HCT116 (cell line): ENCODE measurements around the gene CFAP47. TPM values are rescaled to one million over a fixed set of nuclear protein-coding genes. Genes with fewer than 3 reads are reported as not detected.

Source experiments
- ATAC-seq: fragments of 200-7000 bp; cut with Tn5 transposase; 2 replicates; pipeline ENCODE4 v1.9.1; 2020; ENCODE audit warnings: mild to moderate bottlenecking, moderate library complexity
- BruUV-seq: library from RNA; stranded (reverse); fragments of 400-500 nt; replicated peaks from 2 replicates; lab custom pipeline; 2021; lab: Mats Ljungman, UMichigan
- CTCF ChIA-PET: fragments of 300-600 bp; sonication (Branson Sonifier 250); formaldehyde crosslinking; loops from one replicate; lab custom pipeline; 2021; ENCODE audit warnings: antibody characterized with exemption; lab: Charles Lee
- POLR2A ChIA-PET: fragments of 300-600, 350-600 bp; sonication (Branson Sonifier 250); formaldehyde crosslinking; loops from one replicate; lab custom pipeline; 2021; ENCODE audit warnings: antibody characterized with exemption; lab: Charles Lee
- RAD21 ChIA-PET, 2 experiments: fragments of 300-600 bp; sonication (Branson Sonifier 250); formaldehyde crosslinking; loops; one replicate each; lab custom pipeline; 2023; ENCODE audit warnings: low total read pairs in 2 of 2; ENCODE audit not compliant: uncharacterized antibody in 2 of 2, unreplicated experiment in 2 of 2, low non-redundant PET in 1 of 2; lab: Charles Lee
- DNase-seq: peaks from one replicate; pipeline ENCODE4 v3.0.0-alpha.2; 2010; ENCODE audit warnings: low read depth, low spot score
- H2AFZ ChIP-seq: fragments of 200-600 bp; shearing (Covaris generic), sonication (generic); 2 replicates; pipeline ENCODE4 v1.6.1; 2017; ENCODE audit warnings: low read depth, mixed run types, mixed read lengths, antibody characterized with exemption, low read length; ENCODE audit not compliant: poor library complexity, severe bottlenecking
- H3K27ac ChIP-seq: 2 replicates; pipeline ENCODE4 v1.5.1; 2012; ENCODE audit warnings: low read depth, low read length
- H3K27me3 ChIP-seq: fragments of 200-600 bp; sonication (generic); 2 replicates; pipeline ENCODE4 v1.6.1; 2016; ENCODE audit warnings: mixed run types, low read length, mixed read lengths; ENCODE audit not compliant: insufficient read depth
- H3K36me3 ChIP-seq, 2 experiments: fragments of 200-500 bp in 1 of 2; fragments of 200-600 bp in 1 of 2; sonication (Bioruptor generic) in 1 of 2; sonication (generic) in 1 of 2; 2 replicates each; pipeline versions ENCODE4 v1.5.1 to v1.6.1; 2014 to 2016; ENCODE audit warnings: low read length in 2 of 2, inconsistent platforms in 1 of 2, mixed read lengths in 1 of 2, mixed run types in 1 of 2; ENCODE audit not compliant: insufficient read depth in 2 of 2, control insufficient read depth in 1 of 2
- H3K4me1 ChIP-seq, 2 experiments: fragments of 200-600 bp in 1 of 2; sonication (generic) in 1 of 2; 2 replicates each; pipeline versions ENCODE4 v1.5.1 to v1.6.1; 2012 to 2017; ENCODE audit warnings: low read length in 2 of 2, inconsistent platforms in 1 of 2, mild to moderate bottlenecking in 1 of 2, mixed read lengths in 1 of 2, mixed run types in 1 of 2, moderate library complexity in 1 of 2; ENCODE audit not compliant: insufficient read depth in 2 of 2, control insufficient read depth in 1 of 2
- H3K4me2 ChIP-seq: fragments of 200-600 bp; sonication (generic); 2 replicates; pipeline ENCODE4 v1.6.1; 2017; ENCODE audit warnings: mixed run types, low read length, mixed read lengths
- H3K4me3 ChIP-seq, 2 experiments: fragments of 200-600 bp in 1 of 2; sonication (generic) in 1 of 2; replicated peaks in 1 of 2; 2 replicates each; pipeline ENCODE4 v1.5.1; 2011 to 2016; ENCODE audit warnings: low read length in 2 of 2, control low read depth in 1 of 2, low read depth in 1 of 2, mild to moderate bottlenecking in 1 of 2, mixed read lengths in 1 of 2, mixed run types in 1 of 2
- H3K79me2 ChIP-seq: fragments of 200-600 bp; sonication (generic); 2 replicates; pipeline ENCODE4 v1.6.1; 2017; ENCODE audit warnings: mild to moderate bottlenecking, mixed run types, low read length, moderate library complexity, mixed read lengths; ENCODE audit not compliant: insufficient read depth
- H3K9ac ChIP-seq: fragments of 200-600 bp; sonication (generic); 2 replicates; pipeline ENCODE4 v1.6.1; 2016; ENCODE audit warnings: low read length, mixed read lengths
- H3K9me2 ChIP-seq: fragments of 200-600 bp; sonication (generic), shearing (Covaris generic); 2 replicates; pipeline ENCODE4 v1.6.1; 2017; ENCODE audit warnings: mixed run types, mild to moderate bottlenecking, moderate library complexity; ENCODE audit not compliant: insufficient read depth
- H3K9me3 ChIP-seq, 2 experiments: fragments of 200-500 bp in 1 of 2; fragments of 200-600 bp in 1 of 2; sonication (Bioruptor generic) in 1 of 2; sonication (generic) in 1 of 2; 2 replicates each; pipeline ENCODE4 v1.6.1; 2014 to 2017; ENCODE audit warnings: low read length in 2 of 2, mixed read lengths in 2 of 2, inconsistent platforms in 1 of 2, low read depth in 1 of 2, mild to moderate bottlenecking in 1 of 2, mixed run types in 1 of 2, moderate library complexity in 1 of 2; ENCODE audit not compliant: control insufficient read depth in 1 of 2, insufficient read depth in 1 of 2
- H4K20me1 ChIP-seq: fragments of 200-600 bp; sonication (generic), shearing (Covaris generic); 2 replicates; pipeline ENCODE4 v1.6.1; 2017; ENCODE audit warnings: mixed run types, mild to moderate bottlenecking, moderate library complexity; ENCODE audit not compliant: insufficient read depth
- EZH2 ChIP-seq: fragments of 200-600 bp; sonication (generic); IDR thresholded peaks from 2 replicates; pipeline ENCODE4 v1.6.1; 2017; ENCODE audit warnings: antibody characterized with exemption, mixed run types
- FOSL1 ChIP-seq: IDR thresholded peaks from 2 replicates; pipeline ENCODE4 v1.6.1; 2012; ENCODE audit warnings: low read depth
- JUND ChIP-seq: IDR thresholded peaks from 2 replicates; pipeline ENCODE4 v1.6.1; 2012
- SP1 ChIP-seq: IDR thresholded peaks from 2 replicates; pipeline ENCODE4 v1.6.1; 2012; ENCODE audit warnings: low read depth
- SRF ChIP-seq: IDR thresholded peaks from 2 replicates; pipeline ENCODE4 v1.6.1; 2012; ENCODE audit warnings: low read depth
- YY1 ChIP-seq: IDR thresholded peaks from 2 replicates; pipeline ENCODE4 v1.6.1; 2011; ENCODE audit warnings: low read length, low read depth, moderate library complexity, mild to moderate bottlenecking; ENCODE audit not compliant: insufficient replicate concordance; ENCODE audit errors: extremely low read depth
- ZFX ChIP-seq: fragments of 450-650 bp; IDR thresholded peaks from 2 replicates; pipeline ENCODE4 v1.6.1; 2017
- intact Hi-C: fragments of 100-400 bp; cut with micrococcal nuclease; formaldehyde crosslinking; loops from 2 replicates; pipeline ENCODE4 v1.10.0; 2022
- total RNA-seq: library from RNA; stranded (reverse); gene quantifications from one replicate; pipeline ENCODE4 v1.2.1, GENCODE V29; 2021; ENCODE audit not compliant: unreplicated experiment
- TF ChIP-seq, protein P1 (sequence below): IDR thresholded peaks from 2 replicates; pipeline ENCODE4 v1.6.1; 2012
- TF ChIP-seq, protein P2 (sequence below): IDR thresholded peaks from 2 replicates; pipeline ENCODE4 v1.6.1; 2012; ENCODE audit warnings: low read depth
- TF ChIP-seq, protein P3 (sequence below): IDR thresholded peaks from 2 replicates; pipeline ENCODE4 v1.6.1; 2012
- TF ChIP-seq, protein P4 (sequence below), 3 experiments: fragments of 200-600 bp in 1 of 3; sonication (generic) in 1 of 3; IDR thresholded peaks in 2 of 3; conservative IDR thresholded peaks in 1 of 3; 2 replicates each; pipeline ENCODE4 v1.5.1; 2012 to 2017; ENCODE audit warnings: low read depth in 2 of 3, low read length in 2 of 3, antibody characterized with exemption in 1 of 3, borderline replicate concordance in 1 of 3, control low read depth in 1 of 3, mild to moderate bottlenecking in 1 of 3, mixed read lengths in 1 of 3, mixed run types in 1 of 3, moderate library complexity in 1 of 3; ENCODE audit not compliant: insufficient read depth in 1 of 3

CFAP47 gene
- total RNA-seq, 1 experiment from 2014 or later = not detected

DNA sequence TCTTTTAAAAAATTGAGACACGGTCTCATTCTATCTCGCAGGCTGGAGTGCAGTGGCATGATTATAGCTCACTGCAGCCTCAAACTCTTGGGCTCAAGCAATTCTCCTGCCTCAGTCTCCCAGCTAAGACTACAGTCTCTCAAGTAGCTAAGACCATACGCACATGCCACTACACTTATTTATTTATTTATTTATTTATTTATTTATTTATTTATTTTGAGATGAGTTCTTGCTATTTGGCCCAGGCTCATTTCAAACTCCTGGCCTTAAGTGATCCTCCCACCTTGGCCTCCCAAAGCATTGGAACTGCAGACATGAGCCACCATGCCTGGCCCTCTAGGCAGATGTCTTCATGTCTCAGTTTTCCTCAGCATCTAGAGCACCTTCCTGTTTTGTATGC lies 482.2 kb downstream of the CFAP47 start:
- Histone ChIP-seq H3K27ac (no peak overlapping the region), H3K4me3 (no peak overlapping the region), H3K27me3 (no peaks in the 10 kb centered on the region), H3K9me3 (no peaks in the 10 kb centered on the region), H3K79me2 (no peaks in the 10 kb centered on the region), H3K4me1 (no peaks in the 10 kb centered on the region), H3K9ac (no peak overlapping the region), H3K36me3 (no peaks in the 10 kb centered on the region), H2AFZ (no peak overlapping the region), H3K4me2 (no peak overlapping the region), H3K9me2 (no peaks in the 10 kb centered on the region), H4K20me1 (no peaks in the 10 kb centered on the region)
- RAD21 ChIA-PET = no interaction called here
- intact Hi-C loops = no loop called here
- POLR2A ChIA-PET = no interaction called here
- no TSS peak for BruUV-seq
- no peak for DNase-seq
- no peak for ATAC-seq
- no peak for TF ChIP-seq EZH2
- TF ChIP-seq, protein P1, sequence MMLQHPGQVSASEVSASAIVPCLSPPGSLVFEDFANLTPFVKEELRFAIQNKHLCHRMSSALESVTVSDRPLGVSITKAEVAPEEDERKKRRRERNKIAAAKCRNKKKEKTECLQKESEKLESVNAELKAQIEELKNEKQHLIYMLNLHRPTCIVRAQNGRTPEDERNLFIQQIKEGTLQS = no peak
- no peak for TF ChIP-seq FOSL1
- TF ChIP-seq JUND = no peak
- TF ChIP-seq ZFX = no peak
- TF ChIP-seq, protein P2, sequence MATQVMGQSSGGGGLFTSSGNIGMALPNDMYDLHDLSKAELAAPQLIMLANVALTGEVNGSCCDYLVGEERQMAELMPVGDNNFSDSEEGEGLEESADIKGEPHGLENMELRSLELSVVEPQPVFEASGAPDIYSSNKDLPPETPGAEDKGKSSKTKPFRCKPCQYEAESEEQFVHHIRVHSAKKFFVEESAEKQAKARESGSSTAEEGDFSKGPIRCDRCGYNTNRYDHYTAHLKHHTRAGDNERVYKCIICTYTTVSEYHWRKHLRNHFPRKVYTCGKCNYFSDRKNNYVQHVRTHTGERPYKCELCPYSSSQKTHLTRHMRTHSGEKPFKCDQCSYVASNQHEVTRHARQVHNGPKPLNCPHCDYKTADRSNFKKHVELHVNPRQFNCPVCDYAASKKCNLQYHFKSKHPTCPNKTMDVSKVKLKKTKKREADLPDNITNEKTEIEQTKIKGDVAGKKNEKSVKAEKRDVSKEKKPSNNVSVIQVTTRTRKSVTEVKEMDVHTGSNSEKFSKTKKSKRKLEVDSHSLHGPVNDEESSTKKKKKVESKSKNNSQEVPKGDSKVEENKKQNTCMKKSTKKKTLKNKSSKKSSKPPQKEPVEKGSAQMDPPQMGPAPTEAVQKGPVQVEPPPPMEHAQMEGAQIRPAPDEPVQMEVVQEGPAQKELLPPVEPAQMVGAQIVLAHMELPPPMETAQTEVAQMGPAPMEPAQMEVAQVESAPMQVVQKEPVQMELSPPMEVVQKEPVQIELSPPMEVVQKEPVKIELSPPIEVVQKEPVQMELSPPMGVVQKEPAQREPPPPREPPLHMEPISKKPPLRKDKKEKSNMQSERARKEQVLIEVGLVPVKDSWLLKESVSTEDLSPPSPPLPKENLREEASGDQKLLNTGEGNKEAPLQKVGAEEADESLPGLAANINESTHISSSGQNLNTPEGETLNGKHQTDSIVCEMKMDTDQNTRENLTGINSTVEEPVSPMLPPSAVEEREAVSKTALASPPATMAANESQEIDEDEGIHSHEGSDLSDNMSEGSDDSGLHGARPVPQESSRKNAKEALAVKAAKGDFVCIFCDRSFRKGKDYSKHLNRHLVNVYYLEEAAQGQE = no peak
- TF ChIP-seq SP1 = no peak
- TF ChIP-seq, protein P3, sequence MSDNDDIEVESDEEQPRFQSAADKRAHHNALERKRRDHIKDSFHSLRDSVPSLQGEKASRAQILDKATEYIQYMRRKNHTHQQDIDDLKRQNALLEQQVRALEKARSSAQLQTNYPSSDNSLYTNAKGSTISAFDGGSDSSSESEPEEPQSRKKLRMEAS = no peak
- TF ChIP-seq, protein P4, sequence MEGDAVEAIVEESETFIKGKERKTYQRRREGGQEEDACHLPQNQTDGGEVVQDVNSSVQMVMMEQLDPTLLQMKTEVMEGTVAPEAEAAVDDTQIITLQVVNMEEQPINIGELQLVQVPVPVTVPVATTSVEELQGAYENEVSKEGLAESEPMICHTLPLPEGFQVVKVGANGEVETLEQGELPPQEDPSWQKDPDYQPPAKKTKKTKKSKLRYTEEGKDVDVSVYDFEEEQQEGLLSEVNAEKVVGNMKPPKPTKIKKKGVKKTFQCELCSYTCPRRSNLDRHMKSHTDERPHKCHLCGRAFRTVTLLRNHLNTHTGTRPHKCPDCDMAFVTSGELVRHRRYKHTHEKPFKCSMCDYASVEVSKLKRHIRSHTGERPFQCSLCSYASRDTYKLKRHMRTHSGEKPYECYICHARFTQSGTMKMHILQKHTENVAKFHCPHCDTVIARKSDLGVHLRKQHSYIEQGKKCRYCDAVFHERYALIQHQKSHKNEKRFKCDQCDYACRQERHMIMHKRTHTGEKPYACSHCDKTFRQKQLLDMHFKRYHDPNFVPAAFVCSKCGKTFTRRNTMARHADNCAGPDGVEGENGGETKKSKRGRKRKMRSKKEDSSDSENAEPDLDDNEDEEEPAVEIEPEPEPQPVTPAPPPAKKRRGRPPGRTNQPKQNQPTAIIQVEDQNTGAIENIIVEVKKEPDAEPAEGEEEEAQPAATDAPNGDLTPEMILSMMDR (IDR thresholded peaks at IDR 0.05 in 2 of 3, conservative IDR thresholded peaks at IDR 0.05 in 1 of 3; ENCODE audit: borderline replicate concordance in 1 of 3, insufficient read depth in 1 of 3, low read depth in 2 of 3, low read length in 2 of 3) = no peak
- TF ChIP-seq SRF = no peak
- no peak for TF ChIP-seq YY1
- CTCF ChIA-PET = no interaction called here
